ENCODE measurements around the gene IFITM5. TPM values are rescaled to one million over a fixed set of nuclear protein-coding genes. Genes with fewer than 3 reads are reported as not detected.
A peak's percentile ranks its signal among the peaks of the same experiment; 100 is the strongest.

IFITM5 gene
- total RNA-seq, 1 experiment from 2014 or later, result not detected

DNA sequence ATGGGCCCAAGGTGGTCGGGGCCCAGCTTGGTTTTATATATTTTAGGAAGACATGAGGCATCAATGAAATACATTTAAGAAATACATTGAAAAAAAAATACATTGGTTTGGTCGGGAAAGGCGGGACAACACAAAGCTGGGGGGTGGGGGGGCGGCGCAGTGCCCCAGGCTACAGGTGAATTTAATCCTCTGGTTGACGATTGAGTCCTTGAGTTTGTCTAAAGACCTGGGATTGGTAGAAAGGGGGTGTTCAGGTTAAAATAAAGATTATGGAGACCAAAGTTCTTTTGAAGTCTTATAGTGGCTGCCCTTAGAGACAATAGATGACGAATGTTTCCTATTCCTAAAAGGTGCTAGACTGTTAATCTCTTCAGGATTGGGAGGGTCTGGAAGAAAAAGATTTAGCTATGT is 17.6 kb upstream of the IFITM5 start:
- H3K4me1 ChIP-seq (ENCODE audit: control insufficient read depth, insufficient read depth, low read length), result peaks cover 48% of the 10 kb centered on the region
- intact Hi-C loops (cut with micrococcal nuclease; ENCODE audit: unreplicated experiment) (no loop called here), in situ Hi-C loops (cut with HindIII; ENCODE audit: low pct_unique_long_range_greater_than_20kb, low sequenced_read_pairs) (no loop called here)
- peak overlapping the region; percentile 87 for H3K27ac ChIP-seq (ENCODE audit: low read length)
- H3K4me3 ChIP-seq (ENCODE audit: low read depth in 2 of 2, low read length in 2 of 2), result peak overlapping the region; percentile 22 to 69
- ATAC-seq, result no peak
- TF ChIP-seq TCF7L2 (IDR thresholded peaks at IDR 0.05; ENCODE audit: low read depth, low read length) (no peak), POLR2AphosphoS5 (IDR thresholded peaks at IDR 0.05; ENCODE audit: low read depth, low read length) (no peak), SIN3A (IDR thresholded peaks at IDR 0.05; ENCODE audit: borderline replicate concordance, insufficient read depth, low read depth, low read length) (no peak)
- TF ChIP-seq, protein P1, sequence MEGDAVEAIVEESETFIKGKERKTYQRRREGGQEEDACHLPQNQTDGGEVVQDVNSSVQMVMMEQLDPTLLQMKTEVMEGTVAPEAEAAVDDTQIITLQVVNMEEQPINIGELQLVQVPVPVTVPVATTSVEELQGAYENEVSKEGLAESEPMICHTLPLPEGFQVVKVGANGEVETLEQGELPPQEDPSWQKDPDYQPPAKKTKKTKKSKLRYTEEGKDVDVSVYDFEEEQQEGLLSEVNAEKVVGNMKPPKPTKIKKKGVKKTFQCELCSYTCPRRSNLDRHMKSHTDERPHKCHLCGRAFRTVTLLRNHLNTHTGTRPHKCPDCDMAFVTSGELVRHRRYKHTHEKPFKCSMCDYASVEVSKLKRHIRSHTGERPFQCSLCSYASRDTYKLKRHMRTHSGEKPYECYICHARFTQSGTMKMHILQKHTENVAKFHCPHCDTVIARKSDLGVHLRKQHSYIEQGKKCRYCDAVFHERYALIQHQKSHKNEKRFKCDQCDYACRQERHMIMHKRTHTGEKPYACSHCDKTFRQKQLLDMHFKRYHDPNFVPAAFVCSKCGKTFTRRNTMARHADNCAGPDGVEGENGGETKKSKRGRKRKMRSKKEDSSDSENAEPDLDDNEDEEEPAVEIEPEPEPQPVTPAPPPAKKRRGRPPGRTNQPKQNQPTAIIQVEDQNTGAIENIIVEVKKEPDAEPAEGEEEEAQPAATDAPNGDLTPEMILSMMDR (IDR thresholded peaks at IDR 0.05), result no peak
- H3K27me3 ChIP-seq (ENCODE audit: control insufficient read depth, insufficient read depth, low read length), result no peaks in the 10 kb centered on the region; the same call in 1 of the 2 replicates
- no peak for DNase-seq (ENCODE audit: low read depth, low spot score)
- POLR2A ChIA-PET, result interaction anchor here (0.7 to 1.3 kb wide), 3 partner anchors 22 to 131 kb away, joined by 3 to 4 read pairs (median 3); no protein-coding TSS in a partner anchor
- CTCF ChIA-PET, result interaction anchor here (0.8 kb wide), 1 partner anchor 39 kb away, joined by 7 read pairs; no protein-coding TSS in a partner anchor
- no TSS peak for BruUV-seq (replicated peaks)
- no peaks in the 10 kb centered on the region for H3K9me3 ChIP-seq (ENCODE audit: control insufficient read depth, insufficient read depth, low read depth, low read length)
- no peaks in the 10 kb centered on the region; the same call in 1 of the 2 replicates for H3K36me3 ChIP-seq (ENCODE audit: control insufficient read depth, insufficient read depth, low read length)

DNA sequence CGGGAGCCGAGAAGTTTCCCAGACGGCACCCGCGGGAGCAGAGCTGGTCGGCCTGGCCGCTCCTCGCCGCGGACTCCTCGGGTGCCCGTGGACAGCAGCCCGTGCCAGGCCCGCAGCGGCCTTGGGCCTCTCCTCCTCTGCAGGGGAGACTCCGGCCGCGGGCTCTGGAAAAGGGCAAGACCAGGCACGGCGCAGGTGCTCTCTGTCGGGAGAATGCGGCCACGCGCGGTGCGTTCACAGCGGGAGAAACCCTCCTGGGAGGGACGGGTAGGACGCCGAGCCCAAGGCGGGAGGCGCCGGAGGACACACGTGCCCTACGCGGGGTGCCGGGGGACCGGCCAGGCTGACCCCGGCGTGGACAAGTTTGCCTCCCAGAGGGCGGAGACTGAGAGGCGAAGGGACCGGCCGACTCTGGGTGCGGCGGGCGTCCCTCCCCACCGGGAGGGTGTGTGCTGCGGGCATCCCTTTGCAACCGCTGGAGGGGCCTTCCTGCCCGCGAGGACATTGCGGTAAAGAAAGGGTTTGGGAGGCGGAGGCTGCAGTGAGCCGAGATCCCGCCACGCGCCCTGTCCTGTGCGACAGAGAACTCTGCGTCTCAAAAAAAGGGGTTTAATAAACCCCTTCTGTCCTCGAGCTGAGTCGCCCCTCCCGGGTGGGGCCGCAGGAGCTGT is 16.8 kb upstream of the IFITM5 start:
- ChIA-PET POLR2A (interaction anchor here (0.7 to 1.1 kb wide), 2 partner anchors 101 to 131 kb away, joined by 3 read pairs; no protein-coding TSS in a partner anchor), CTCF (interaction anchor here (0.8 kb wide), 1 partner anchor 39 kb away, joined by 7 read pairs; no protein-coding TSS in a partner anchor)
- in situ Hi-C loops (cut with HindIII; ENCODE audit: low pct_unique_long_range_greater_than_20kb, low sequenced_read_pairs), result no loop called here
- Histone ChIP-seq H3K27me3 (ENCODE audit: control insufficient read depth, insufficient read depth, low read length) (no peaks in the 10 kb centered on the region; the same call in 1 of the 2 replicates), H3K9me3 (ENCODE audit: control insufficient read depth, insufficient read depth, low read depth, low read length) (no peaks in the 10 kb centered on the region), H3K4me1 (ENCODE audit: control insufficient read depth, insufficient read depth, low read length) (peaks cover 52% of the 10 kb centered on the region), H3K27ac (ENCODE audit: low read length) (peak overlapping the region; percentile 87), H3K36me3 (ENCODE audit: control insufficient read depth, insufficient read depth, low read length) (no peaks in the 10 kb centered on the region; the same call in 1 of the 2 replicates), H3K4me3 (ENCODE audit: low read depth in 2 of 2, low read length in 2 of 2) (peak overlapping the region; percentile 22 to 69)
- BruUV-seq (replicated peaks), result no TSS peak
- ATAC-seq, result no peak
- intact Hi-C loops (cut with micrococcal nuclease; ENCODE audit: unreplicated experiment), result no loop called here
- TF ChIP-seq, protein P1 (IDR thresholded peaks at IDR 0.05), result no peak
- no peak for DNase-seq (ENCODE audit: low read depth, low spot score)

DNA sequence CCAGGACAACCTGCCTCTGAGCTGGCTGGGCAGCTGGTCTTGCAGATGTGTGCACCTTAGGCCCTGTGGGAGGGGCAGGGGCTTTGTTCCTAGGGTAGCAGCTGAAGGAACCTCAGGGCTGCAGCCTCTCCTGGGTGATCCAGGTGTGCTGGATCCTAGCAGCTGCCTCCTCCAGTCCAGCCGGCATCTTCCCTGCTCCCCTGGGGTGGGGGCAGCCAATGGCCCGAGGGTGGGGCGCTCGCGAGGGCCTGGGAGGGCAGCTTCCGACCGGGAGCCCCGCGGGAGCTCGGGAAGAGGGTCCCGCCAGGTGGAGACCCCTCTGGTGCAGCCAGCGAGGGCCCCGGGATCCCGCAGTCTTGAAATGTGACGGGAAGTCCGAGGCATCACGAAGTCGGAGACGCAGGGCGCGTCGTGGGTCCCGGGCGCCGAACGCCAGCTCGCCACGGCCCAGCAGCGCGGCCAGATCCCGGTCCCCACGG is 16.2 kb upstream of the IFITM5 start:
- ChIA-PET POLR2A (no interaction called here), CTCF (no interaction called here)

More for the DNA sequence above, 16.2 kb upstream of the IFITM5 start:
- in situ Hi-C loops (cut with HindIII; ENCODE audit: low pct_unique_long_range_greater_than_20kb, low sequenced_read_pairs), result no loop called here
- no peaks in the 10 kb centered on the region; the same call in 1 of the 2 replicates for H3K36me3 ChIP-seq (ENCODE audit: control insufficient read depth, insufficient read depth, low read length)
- peak overlapping the region; percentile 22 to 69 for H3K4me3 ChIP-seq (ENCODE audit: low read depth in 2 of 2, low read length in 2 of 2)
- peak overlapping the region; percentile 94 for H3K27ac ChIP-seq (ENCODE audit: low read length)
- no peaks in the 10 kb centered on the region; the same call in 1 of the 2 replicates for H3K27me3 ChIP-seq (ENCODE audit: control insufficient read depth, insufficient read depth, low read length)
- intact Hi-C loops (cut with micrococcal nuclease; ENCODE audit: unreplicated experiment), result no loop called here
- peaks cover 52% of the 10 kb centered on the region for H3K4me1 ChIP-seq (ENCODE audit: control insufficient read depth, insufficient read depth, low read length)
- no peak for ATAC-seq
- no TSS peak for BruUV-seq (replicated peaks)
- no peaks in the 10 kb centered on the region for H3K9me3 ChIP-seq (ENCODE audit: control insufficient read depth, insufficient read depth, low read depth, low read length)
- TF ChIP-seq POLR2AphosphoS5 (IDR thresholded peaks at IDR 0.05; ENCODE audit: low read depth, low read length) (no peak), TCF7L2 (IDR thresholded peaks at IDR 0.05; ENCODE audit: low read depth, low read length) (no peak), SIN3A (IDR thresholded peaks at IDR 0.05; ENCODE audit: borderline replicate concordance, insufficient read depth, low read depth, low read length) (no peak)
- TF ChIP-seq, protein P1 (IDR thresholded peaks at IDR 0.05), result no peak
- TF ChIP-seq, protein P2, sequence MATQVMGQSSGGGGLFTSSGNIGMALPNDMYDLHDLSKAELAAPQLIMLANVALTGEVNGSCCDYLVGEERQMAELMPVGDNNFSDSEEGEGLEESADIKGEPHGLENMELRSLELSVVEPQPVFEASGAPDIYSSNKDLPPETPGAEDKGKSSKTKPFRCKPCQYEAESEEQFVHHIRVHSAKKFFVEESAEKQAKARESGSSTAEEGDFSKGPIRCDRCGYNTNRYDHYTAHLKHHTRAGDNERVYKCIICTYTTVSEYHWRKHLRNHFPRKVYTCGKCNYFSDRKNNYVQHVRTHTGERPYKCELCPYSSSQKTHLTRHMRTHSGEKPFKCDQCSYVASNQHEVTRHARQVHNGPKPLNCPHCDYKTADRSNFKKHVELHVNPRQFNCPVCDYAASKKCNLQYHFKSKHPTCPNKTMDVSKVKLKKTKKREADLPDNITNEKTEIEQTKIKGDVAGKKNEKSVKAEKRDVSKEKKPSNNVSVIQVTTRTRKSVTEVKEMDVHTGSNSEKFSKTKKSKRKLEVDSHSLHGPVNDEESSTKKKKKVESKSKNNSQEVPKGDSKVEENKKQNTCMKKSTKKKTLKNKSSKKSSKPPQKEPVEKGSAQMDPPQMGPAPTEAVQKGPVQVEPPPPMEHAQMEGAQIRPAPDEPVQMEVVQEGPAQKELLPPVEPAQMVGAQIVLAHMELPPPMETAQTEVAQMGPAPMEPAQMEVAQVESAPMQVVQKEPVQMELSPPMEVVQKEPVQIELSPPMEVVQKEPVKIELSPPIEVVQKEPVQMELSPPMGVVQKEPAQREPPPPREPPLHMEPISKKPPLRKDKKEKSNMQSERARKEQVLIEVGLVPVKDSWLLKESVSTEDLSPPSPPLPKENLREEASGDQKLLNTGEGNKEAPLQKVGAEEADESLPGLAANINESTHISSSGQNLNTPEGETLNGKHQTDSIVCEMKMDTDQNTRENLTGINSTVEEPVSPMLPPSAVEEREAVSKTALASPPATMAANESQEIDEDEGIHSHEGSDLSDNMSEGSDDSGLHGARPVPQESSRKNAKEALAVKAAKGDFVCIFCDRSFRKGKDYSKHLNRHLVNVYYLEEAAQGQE (IDR thresholded peaks at IDR 0.05; ENCODE audit: insufficient read depth in 1 of 2, low read depth in 2 of 2, low read length in 1 of 2), result no peak
- DNase-seq (ENCODE audit: low read depth, low spot score), result no peak
